Ishikawa (cell line): ENCODE results near the gene SGCD.

Experiments
- EP300 ChIP-seq: IDR thresholded peaks from 2 replicates; pipeline ENCODE4 v1.6.1; 2012; ENCODE audit warnings: borderline replicate concordance
- TAF1 ChIP-seq: IDR thresholded peaks from 2 replicates; pipeline ENCODE4 v1.6.1; 2012; ENCODE audit warnings: low read depth, mild to moderate bottlenecking

- TF ChIP-seq TAF1: no peak
- no peak for TF ChIP-seq EP300
These were observed 32.5 kb downstream of the SGCD start for GRCh38 chr5:156359476-156359875.
